ENCODE results near the gene SH3RF1.
"Not testable (repeated sequence)": the region's sequence is repeated elsewhere in the genome, so short reads cannot be mapped to it uniquely, and the experiment has no call there.

The SH3RF1 gene

GRCh38 chr4:169222761-169223160 is 48.0 kb downstream of the SH3RF1 start:
- no peak for DNase-seq

GRCh38 chr4:169221662-169222061 is 49.1 kb downstream of the SH3RF1 start:
- DNase-seq = no peak

GRCh38 chr4:169220854-169221411 is 49.8 kb downstream of the SH3RF1 start:
- no peak for DNase-seq

GRCh38 chr4:169220447-169220846 is 50.3 kb downstream of the SH3RF1 start:
- no peak for DNase-seq

- no peak for DNase-seq
Measured at GRCh38 chr4:169219440-169219839, 51.3 kb downstream of the SH3RF1 start.

GRCh38 chr4:169215656-169216055 is 55.1 kb downstream of the SH3RF1 start:
- no peak for DNase-seq

GRCh38 chr4:169212981-169213380 is 57.8 kb downstream of the SH3RF1 start:
- no peak for DNase-seq

- DNase-seq = peak; percentile 55
Measured at GRCh38 chr4:169210504-169211118, 60.1 kb downstream of the SH3RF1 start.

GRCh38 chr4:169209388-169209883 is 61.3 kb downstream of the SH3RF1 start:
- DNase-seq = no peak

GRCh38 chr4:169208516-169208915 is 62.2 kb downstream of the SH3RF1 start:
- no peak for DNase-seq

- DNase-seq = no peak
Measured at GRCh38 chr4:169208090-169208455, 62.7 kb downstream of the SH3RF1 start.

GRCh38 chr4:169207436-169208089 is 63.2 kb downstream of the SH3RF1 start:
- DNase-seq = no peak

- no peak for DNase-seq
Measured at GRCh38 chr4:169205744-169206080, 65.0 kb downstream of the SH3RF1 start.

- no peak for DNase-seq
Measured at GRCh38 chr4:169205075-169205743, 65.5 kb downstream of the SH3RF1 start.

- no peak for DNase-seq
Measured at GRCh38 chr4:169203891-169204290, 66.9 kb downstream of the SH3RF1 start.

- not testable (repeated sequence) for DNase-seq
Measured at GRCh38 chr4:169203278-169203677, 67.5 kb downstream of the SH3RF1 start.

GRCh38 chr4:169202878-169203277 is 67.9 kb downstream of the SH3RF1 start:
- DNase-seq = no peak

- no peak for DNase-seq
Measured at GRCh38 chr4:169202145-169202699, 68.5 kb downstream of the SH3RF1 start.

GRCh38 chr4:169201222-169202144 is 69.3 kb downstream of the SH3RF1 start:
- no peak for DNase-seq

GRCh38 chr4:169200361-169201030 is 70.3 kb downstream of the SH3RF1 start:
- DNase-seq = no peak

- no peak for DNase-seq
Measured at GRCh38 chr4:169199184-169199583, 71.6 kb downstream of the SH3RF1 start.

- no peak for DNase-seq
Measured at GRCh38 chr4:169198167-169198566, 72.6 kb downstream of the SH3RF1 start.

Data from NCI-H526 treated with DMSO at 0.1 percent for 48 hours (cell line).